Keratinocyte (primary cell): Measurements from ENCODE around the gene CCDC15. TPM values are rescaled to one million over a fixed set of nuclear protein-coding genes. Genes with fewer than 3 reads are reported as not detected.

ENCODE experiments used
- DNase-seq: peaks from one replicate; pipeline ENCODE4 v3.0.0-alpha.2; 2011; ENCODE audit warnings: low read depth, missing footprints, low spot score
- FAIRE-seq: peaks from 2 replicates; lab custom pipeline; 2011; peaks lifted over from hg19 to GRCh38; lab: Jason Lieb, UNC
- H2AFZ ChIP-seq: 2 replicates; pipeline ENCODE4 v1.6.0; 2012; ENCODE audit warnings: low read length, control low read depth, inconsistent platforms; ENCODE audit not compliant: control insufficient read depth
- H3K27ac ChIP-seq: 2 replicates; pipeline ENCODE4 v1.5.1; 2011; ENCODE audit warnings: low read length; ENCODE audit not compliant: control insufficient read depth, insufficient read depth
- H3K27me3 ChIP-seq: 3 replicates; pipeline ENCODE4 v1.6.0; 2011; ENCODE audit warnings: low read length; ENCODE audit not compliant: control insufficient read depth, insufficient read depth; ENCODE audit errors: extremely low read depth
- H3K36me3 ChIP-seq, 2 experiments: 2 replicates in 1 of 2; 3 replicates in 1 of 2; pipeline ENCODE4 v1.5.1; 2011; ENCODE audit warnings: low read length in 2 of 2, mild to moderate bottlenecking in 1 of 2; ENCODE audit not compliant: control insufficient read depth in 2 of 2, insufficient read depth in 2 of 2; ENCODE audit errors: extremely low read depth in 1 of 2
- H3K4me1 ChIP-seq: 3 replicates; pipeline ENCODE4 v1.5.1; 2011; ENCODE audit warnings: low read length; ENCODE audit not compliant: control insufficient read depth, insufficient read depth; ENCODE audit errors: extremely low read depth
- H3K4me2 ChIP-seq: 3 replicates; pipeline ENCODE4 v1.6.0; 2011; ENCODE audit warnings: low read depth, low read length; ENCODE audit not compliant: control insufficient read depth, insufficient read depth; ENCODE audit errors: extremely low read depth
- H3K4me3 ChIP-seq, 3 experiments: fragments of 200-600 bp in 1 of 3; sonication (generic) in 1 of 3; 2 replicates in 2 of 3; 3 replicates in 1 of 3; pipeline ENCODE4 v1.5.1; 2011 to 2016; ENCODE audit warnings: low read length in 3 of 3, mild to moderate bottlenecking in 3 of 3, control low read depth in 2 of 3, inconsistent platforms in 1 of 3, low read depth in 1 of 3, mixed read lengths in 1 of 3, mixed run types in 1 of 3, moderate library complexity in 1 of 3; ENCODE audit not compliant: control insufficient read depth in 2 of 3, insufficient read depth in 2 of 3; ENCODE audit errors: extremely low read depth in 1 of 3
- H3K79me2 ChIP-seq: 2 replicates; pipeline ENCODE4 v1.6.0; 2012; ENCODE audit warnings: low read length; ENCODE audit not compliant: control insufficient read depth, insufficient read depth
- H3K9ac ChIP-seq: 3 replicates; pipeline ENCODE4 v1.6.0; 2011; ENCODE audit warnings: low read length; ENCODE audit not compliant: control insufficient read depth, insufficient read depth; ENCODE audit errors: extremely low read depth
- H3K9me1 ChIP-seq: 3 replicates; pipeline ENCODE4 v1.6.0; 2011; ENCODE audit warnings: low read length; ENCODE audit not compliant: control insufficient read depth, insufficient read depth; ENCODE audit errors: extremely low read depth
- H3K9me3 ChIP-seq: 2 replicates; pipeline ENCODE4 v1.5.1; 2012; ENCODE audit warnings: low read depth, low read length; ENCODE audit not compliant: control insufficient read depth
- H4K20me1 ChIP-seq: 3 replicates; pipeline ENCODE4 v1.6.0; 2011; ENCODE audit warnings: low read length; ENCODE audit not compliant: control insufficient read depth, insufficient read depth; ENCODE audit errors: extremely low read depth
- EZH2 ChIP-seq: IDR thresholded peaks from one replicate; pipeline ENCODE4 v1.6.1; 2012; ENCODE audit warnings: inconsistent platforms, mild to moderate bottlenecking, low read length, moderate library complexity
- dilution Hi-C: fragments of 300-500 bp; cut with MboI; formaldehyde crosslinking; loops from one replicate; pipeline ENCODE4 v1.7.0; 2020; ENCODE audit warnings: low sequenced_read_pairs; ENCODE audit not compliant: extremely low pct_ligation_motif_present
- polyA plus RNA-seq, 5 experiments: library from polyadenylated mRNA; depleted of rRNA in 3 of 5; stranded (reverse) in 3 of 5; stranded (forward) in 1 of 5; unstranded in 1 of 5; fragments of >200 nt; gene quantifications; 1 replicate in 1 of 5; 2 replicates in 3 of 5; 3 replicates in 1 of 5; pipeline versions ENCODE4 v1.2.1 to v1.2.3, GENCODE V29; 2011 to 2012; ENCODE audit warnings: missing spikeins in 2 of 5, low read depth in 1 of 5, low replicate concordance in 1 of 5
- TF ChIP-seq, protein P1 (sequence below), 3 experiments: IDR thresholded peaks in 1 of 3; conservative IDR thresholded peaks in 1 of 3; optimal IDR thresholded peaks in 1 of 3; 2 replicates in 2 of 3; 3 replicates in 1 of 3; pipeline versions ENCODE3 to v1.5.1; 2011; ENCODE audit warnings: low read length in 3 of 3, mild to moderate bottlenecking in 3 of 3, moderate library complexity in 2 of 3, control low read depth in 1 of 3, inconsistent platforms in 1 of 3; ENCODE audit not compliant: insufficient read depth in 2 of 3; ENCODE audit errors: extremely low read depth in 1 of 3

The CCDC15 gene
- polyA plus RNA-seq, 1 donor (not counting 4 experiments of a cell fraction or from before 2014, with no cell fraction given) = 2.0 TPM

DNA sequence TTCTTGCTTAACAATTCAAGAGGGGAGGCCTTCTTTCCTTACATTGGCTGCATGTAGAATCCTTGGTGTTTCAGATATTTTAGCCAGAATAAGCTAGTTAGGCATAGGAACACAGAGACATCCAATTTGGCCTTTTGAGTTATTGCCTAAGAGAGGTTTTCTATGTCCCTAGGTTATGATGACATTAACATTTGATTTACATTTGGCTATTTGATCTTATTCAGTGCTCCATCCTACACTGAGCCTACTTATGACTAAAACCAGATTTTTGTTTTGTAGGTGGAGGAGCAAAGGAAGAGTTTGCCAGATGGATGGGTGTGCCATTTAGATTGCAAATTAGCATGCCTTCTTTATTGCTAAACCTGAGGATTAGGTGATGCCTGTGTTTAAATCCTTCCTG lies 98.0 kb downstream of the CCDC15 start:
- no peak overlapping the region for H3K4me2 ChIP-seq
- no peak overlapping the region for H3K27ac ChIP-seq
- FAIRE-seq = peak; percentile 20
- no peak overlapping the region for H2AFZ ChIP-seq
- no peaks in the 10 kb centered on the region for H3K27me3 ChIP-seq
- no peaks in the 10 kb centered on the region for H4K20me1 ChIP-seq
- H3K9me3 ChIP-seq = no peaks in the 10 kb centered on the region
- TF ChIP-seq, protein P1, sequence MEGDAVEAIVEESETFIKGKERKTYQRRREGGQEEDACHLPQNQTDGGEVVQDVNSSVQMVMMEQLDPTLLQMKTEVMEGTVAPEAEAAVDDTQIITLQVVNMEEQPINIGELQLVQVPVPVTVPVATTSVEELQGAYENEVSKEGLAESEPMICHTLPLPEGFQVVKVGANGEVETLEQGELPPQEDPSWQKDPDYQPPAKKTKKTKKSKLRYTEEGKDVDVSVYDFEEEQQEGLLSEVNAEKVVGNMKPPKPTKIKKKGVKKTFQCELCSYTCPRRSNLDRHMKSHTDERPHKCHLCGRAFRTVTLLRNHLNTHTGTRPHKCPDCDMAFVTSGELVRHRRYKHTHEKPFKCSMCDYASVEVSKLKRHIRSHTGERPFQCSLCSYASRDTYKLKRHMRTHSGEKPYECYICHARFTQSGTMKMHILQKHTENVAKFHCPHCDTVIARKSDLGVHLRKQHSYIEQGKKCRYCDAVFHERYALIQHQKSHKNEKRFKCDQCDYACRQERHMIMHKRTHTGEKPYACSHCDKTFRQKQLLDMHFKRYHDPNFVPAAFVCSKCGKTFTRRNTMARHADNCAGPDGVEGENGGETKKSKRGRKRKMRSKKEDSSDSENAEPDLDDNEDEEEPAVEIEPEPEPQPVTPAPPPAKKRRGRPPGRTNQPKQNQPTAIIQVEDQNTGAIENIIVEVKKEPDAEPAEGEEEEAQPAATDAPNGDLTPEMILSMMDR (optimal IDR thresholded peaks at IDR 0.05 in 1 of 3, IDR thresholded peaks at IDR 0.05 in 1 of 3, conservative IDR thresholded peaks at IDR 0.05 in 1 of 3; ENCODE audit: extremely low read depth in 1 of 3, insufficient read depth in 2 of 3, low read length in 3 of 3) = no peak
- TF ChIP-seq EZH2 = no peak
- H3K9ac ChIP-seq = no peak overlapping the region
- no peak for DNase-seq
- no peaks in the 10 kb centered on the region for H3K79me2 ChIP-seq
- peaks cover 6% of the 10 kb centered on the region for H3K4me1 ChIP-seq
- H3K9me1 ChIP-seq = no peaks in the 10 kb centered on the region
- dilution Hi-C loops = no loop called here
- H3K4me3 ChIP-seq = no peak overlapping the region
- H3K36me3 ChIP-seq = no peaks in the 10 kb centered on the region

DNA sequence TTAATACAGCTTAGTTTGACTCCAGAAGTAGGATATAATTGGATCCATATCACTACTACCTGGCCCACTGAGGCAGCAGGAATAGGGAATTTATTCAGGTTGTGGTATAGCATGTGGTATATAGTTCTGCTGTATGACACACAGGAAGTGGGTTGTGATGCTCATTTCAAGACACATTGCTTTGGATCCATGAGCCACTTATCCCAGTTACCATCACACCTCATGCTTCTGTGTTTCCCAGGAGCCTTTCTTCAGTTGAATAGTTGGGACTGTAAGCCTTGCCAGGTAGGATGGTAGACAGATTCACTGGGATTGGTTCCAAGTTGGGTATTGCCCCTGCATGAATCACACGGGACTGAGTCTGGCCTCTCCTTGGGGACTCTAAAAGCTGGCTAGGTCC lies 99.2 kb downstream of the CCDC15 start:
- Histone ChIP-seq H3K9me3 (no peaks in the 10 kb centered on the region), H3K9me1 (no peaks in the 10 kb centered on the region), H3K36me3 (no peaks in the 10 kb centered on the region), H3K27me3 (no peaks in the 10 kb centered on the region), H3K79me2 (no peaks in the 10 kb centered on the region), H3K4me3 (no peak overlapping the region), H3K4me1 (peaks cover 6% of the 10 kb centered on the region), H4K20me1 (no peaks in the 10 kb centered on the region), H3K9ac (no peak overlapping the region), H3K4me2 (no peak overlapping the region), H2AFZ (no peak overlapping the region), H3K27ac (no peak overlapping the region)
- DNase-seq = no peak
- peak; percentile 79 for FAIRE-seq
- dilution Hi-C loops = no loop called here
- TF ChIP-seq, protein P1 (optimal IDR thresholded peaks at IDR 0.05 in 1 of 3, IDR thresholded peaks at IDR 0.05 in 1 of 3, conservative IDR thresholded peaks at IDR 0.05 in 1 of 3; ENCODE audit: extremely low read depth in 1 of 3, insufficient read depth in 2 of 3, low read length in 3 of 3) = no peak
- no peak for TF ChIP-seq EZH2
